Karpas-422 (cell line): ENCODE measurements around the gene MRPL54. TPM values are rescaled to one million over a fixed set of nuclear protein-coding genes. Genes with fewer than 3 reads are reported as not detected.
"Not testable (repeated sequence)": the region's sequence is repeated elsewhere in the genome, so short reads cannot be mapped to it uniquely, and the experiment has no call there.

Source experiments
- DNase-seq: peaks from one replicate; pipeline ENCODE4 v3.0.0-alpha.2; 2015
- H2AFZ ChIP-seq: fragments of 200-600 bp; sonication (generic); 2 replicates; pipeline ENCODE4 v1.6.1; 2014; ENCODE audit warnings: antibody characterized with exemption, low read length, mixed read lengths
- H3K27ac ChIP-seq: fragments of 200-600 bp; sonication (generic); 2 replicates; pipeline ENCODE4 v1.5.1; 2014; ENCODE audit warnings: mild to moderate bottlenecking, low read length, moderate library complexity
- H3K27me3 ChIP-seq: fragments of 200-600 bp; sonication (generic); 2 replicates; pipeline ENCODE4 v1.6.1; 2014; ENCODE audit warnings: low read length, mixed read lengths
- H3K36me3 ChIP-seq: fragments of 200-600 bp; sonication (generic); 2 replicates; pipeline ENCODE4 v1.6.1; 2014; ENCODE audit warnings: low read length, mixed read lengths; ENCODE audit not compliant: insufficient read depth
- H3K4me1 ChIP-seq: fragments of 200-600 bp; sonication (generic); 2 replicates; pipeline ENCODE4 v1.6.1; 2014; ENCODE audit warnings: mild to moderate bottlenecking, low read length, mixed read lengths
- H3K4me2 ChIP-seq: fragments of 200-600 bp; sonication (generic); 2 replicates; pipeline ENCODE4 v1.6.1; 2014; ENCODE audit warnings: low read length, low read depth, mild to moderate bottlenecking; ENCODE audit not compliant: poor library complexity, severe bottlenecking
- H3K4me3 ChIP-seq: fragments of 200-600 bp; sonication (generic); 2 replicates; pipeline ENCODE4 v1.5.1; 2014; ENCODE audit warnings: mild to moderate bottlenecking, antibody characterized with exemption, low read length, mixed read lengths
- H3K79me2 ChIP-seq: fragments of 200-600 bp; sonication (generic); 2 replicates; pipeline ENCODE4 v1.6.1; 2014; ENCODE audit warnings: mild to moderate bottlenecking, low read length, mixed read lengths
- H3K9ac ChIP-seq: fragments of 200-600 bp; sonication (generic); 2 replicates; pipeline ENCODE4 v1.6.0; 2014; ENCODE audit warnings: low read length
- H3K9me2 ChIP-seq: fragments of 200-600 bp; sonication (generic), shearing (Covaris generic); replicated peaks from 2 replicates; pipeline ENCODE4 v1.6.0; 2014; ENCODE audit warnings: mild to moderate bottlenecking, low read length, moderate library complexity; ENCODE audit not compliant: insufficient read depth
- H3K9me3 ChIP-seq: fragments of 300-700, 200-600 bp; sonication (generic); 2 replicates; pipeline ENCODE4 v1.6.1; 2014; ENCODE audit warnings: low read length, mixed read lengths
- H4K20me1 ChIP-seq: fragments of 200-600 bp; sonication (generic); 2 replicates; pipeline ENCODE4 v1.6.1; 2014; ENCODE audit warnings: mild to moderate bottlenecking, antibody characterized with exemption, low read length, low read depth; ENCODE audit not compliant: insufficient read depth
- total RNA-seq: library from RNA; depleted of rRNA; stranded (reverse); fragments of >200 nt; shearing (Covaris generic); gene quantifications from 2 replicates; pipeline ENCODE4 v1.2.3, GENCODE V29; 2014; ENCODE audit warnings: low replicate concordance

MRPL54 gene
- total RNA-seq, 1 experiment from 2014 or later, result 44.2 TPM

DNA sequence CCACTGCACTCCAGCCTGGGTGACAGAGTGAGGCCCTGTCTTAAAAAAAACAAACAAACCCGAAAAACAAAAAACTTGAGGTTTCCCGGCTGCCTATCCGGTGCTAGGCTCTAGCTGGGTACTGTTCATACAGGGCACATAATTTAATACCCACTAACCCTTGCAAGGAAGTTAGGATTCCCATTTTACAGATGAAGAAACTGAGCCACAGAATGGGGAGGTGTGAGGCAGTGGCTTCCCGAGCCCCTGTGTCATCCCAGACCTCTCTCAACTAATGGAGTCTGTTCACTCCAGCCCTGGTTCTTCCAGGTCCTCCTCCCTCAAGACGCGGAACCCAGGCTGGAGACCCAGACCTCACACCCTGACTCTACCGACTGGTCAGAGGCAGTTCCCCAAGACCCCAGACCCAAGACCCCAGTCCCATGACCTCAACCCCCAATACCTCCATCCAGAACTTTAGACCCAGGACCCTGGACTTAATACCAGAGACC is 1.6 kb upstream of the MRPL54 start:
- Histone ChIP-seq H3K36me3 (no peaks in the 10 kb centered on the region), H2AFZ (peak overlapping the region; percentile 91; the same call in 1 of the 2 replicates), H3K27me3 (no peaks in the 10 kb centered on the region), H3K79me2 (peaks cover 25% of the 10 kb centered on the region), H3K9ac (peak overlapping the region; percentile 84), H3K4me3 (peak overlapping the region; percentile 94), H4K20me1 (no peaks in the 10 kb centered on the region), H3K9me3 (no peaks in the 10 kb centered on the region), H3K4me1 (peaks cover 16% of the 10 kb centered on the region), H3K4me2 (peak overlapping the region; percentile 81), H3K9me2 (no peaks in the 10 kb centered on the region), H3K27ac (no peak overlapping the region)
- DNase-seq, result peak; percentile 48

DNA sequence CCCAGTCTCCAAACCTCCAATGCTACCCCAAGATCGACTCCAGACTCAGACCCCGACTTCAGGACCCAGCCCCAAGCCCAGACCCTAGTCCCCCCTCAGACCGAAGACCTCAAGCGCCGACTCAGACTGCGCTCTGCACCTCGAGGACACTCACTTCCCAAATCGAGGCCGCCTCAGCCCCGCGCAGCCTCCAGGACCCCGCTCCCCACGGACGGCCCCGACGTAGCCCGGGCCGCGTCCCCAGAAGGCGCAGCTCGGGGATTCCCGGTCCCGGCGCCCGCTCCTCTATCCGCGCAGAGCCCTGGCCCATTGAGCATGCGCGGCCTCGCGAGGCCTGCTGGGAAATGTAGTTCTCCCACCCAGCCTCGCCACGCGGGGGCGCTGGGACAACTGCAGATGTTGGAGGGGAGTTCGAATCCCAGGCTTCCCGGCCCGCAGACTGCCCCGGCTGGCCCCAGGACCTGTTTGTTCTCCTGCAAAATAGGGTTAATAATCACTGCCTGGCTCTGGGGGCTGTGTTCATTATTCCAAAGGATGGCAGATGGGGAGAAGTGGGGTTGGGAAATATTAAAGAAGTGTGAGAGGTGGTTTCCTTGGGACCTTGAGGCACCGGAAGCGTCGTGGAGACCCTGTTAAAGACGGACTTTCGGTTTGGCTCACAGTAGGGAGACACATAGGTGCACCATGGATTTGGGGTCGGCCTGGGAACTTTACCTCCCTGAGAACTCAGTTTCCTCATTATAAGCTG is 926 bp upstream of the MRPL54 start, which contains the start of gene APBA3:
Gene APBA3 (minus strand): TSS at position 311 of the 748 bp plus-strand sequence. CDS start 1,428 bp downstream, outside the sequence.
- H3K4me2 ChIP-seq, result peak within 1 kb of the TSS; percentile 81
- H2AFZ ChIP-seq, result peak within 1 kb of the TSS; percentile 98
- peak; percentile 96 for DNase-seq
- H3K9me3 ChIP-seq, result no peaks in the 10 kb centered on the region
- peaks cover 16% of the 10 kb centered on the region for H3K4me1 ChIP-seq
- no peaks in the 10 kb centered on the region for H3K36me3 ChIP-seq
- no peaks in the 10 kb centered on the region for H4K20me1 ChIP-seq
- no peaks in the 10 kb centered on the region for H3K27me3 ChIP-seq
- H3K4me3 ChIP-seq, result peak within 1 kb of the TSS; percentile 94
- no peaks in the 10 kb centered on the region for H3K9me2 ChIP-seq
- H3K79me2 ChIP-seq, result peaks cover 25% of the 10 kb centered on the region
- H3K27ac ChIP-seq, result peak within 1 kb of the TSS; percentile 81
- H3K9ac ChIP-seq, result peak within 1 kb of the TSS; percentile 84

DNA sequence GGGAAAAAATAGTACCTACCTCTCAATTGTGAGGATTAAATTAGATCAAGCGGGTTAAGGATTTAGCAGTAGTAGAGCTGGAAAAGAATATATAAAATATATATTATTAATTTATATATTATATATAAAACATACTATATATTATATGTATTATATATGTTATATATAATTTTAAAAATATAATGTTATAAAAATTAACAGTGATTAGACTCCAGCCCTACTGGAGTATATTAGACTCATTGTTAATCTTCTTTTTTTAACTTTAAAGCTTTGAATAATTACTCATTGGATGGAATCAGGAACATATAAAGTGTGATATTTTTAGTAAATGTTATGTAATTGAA is 380 bp upstream of the MRPL54 start:
- peak overlapping the region; percentile 98; the same call in 1 of the 2 replicates for H2AFZ ChIP-seq
- no peaks in the 10 kb centered on the region for H3K36me3 ChIP-seq
- no peaks in the 10 kb centered on the region for H3K9me3 ChIP-seq
- peaks cover 16% of the 10 kb centered on the region for H3K4me1 ChIP-seq
- H3K4me2 ChIP-seq, result peak overlapping the region; percentile 66
- no peak for DNase-seq
- no peaks in the 10 kb centered on the region for H3K9me2 ChIP-seq
- H3K9ac ChIP-seq, result peak overlapping the region; percentile 84
- H4K20me1 ChIP-seq, result no peaks in the 10 kb centered on the region
- H3K4me3 ChIP-seq, result peak overlapping the region; percentile 75
- H3K27me3 ChIP-seq, result no peaks in the 10 kb centered on the region
- H3K27ac ChIP-seq, result peak overlapping the region; percentile 81
- H3K79me2 ChIP-seq, result peaks cover 25% of the 10 kb centered on the region

DNA sequence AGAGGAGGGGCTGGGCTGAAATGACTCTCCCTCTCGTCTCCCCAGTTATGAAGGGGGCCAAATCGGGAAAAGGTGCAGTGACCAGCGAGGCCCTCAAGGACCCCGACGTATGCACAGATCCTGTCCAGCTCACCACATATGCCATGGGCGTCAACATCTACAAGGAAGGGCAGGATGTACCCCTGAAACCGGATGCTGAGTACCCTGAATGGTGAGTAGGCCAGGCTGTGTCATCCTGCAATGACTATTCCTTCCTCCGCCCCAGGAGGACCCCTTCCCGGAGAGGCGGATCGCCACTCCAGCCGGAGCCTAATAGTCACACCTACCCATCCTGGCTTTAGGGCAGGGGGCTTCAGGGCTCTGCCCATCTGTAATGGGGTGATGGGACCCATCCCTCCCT is 2.6 kb downstream of the MRPL54 start:
- no peak overlapping the region for H3K27ac ChIP-seq
- H3K9me3 ChIP-seq, result no peaks in the 10 kb centered on the region
- H3K36me3 ChIP-seq, result no peaks in the 10 kb centered on the region
- no peaks in the 10 kb centered on the region for H3K27me3 ChIP-seq
- H3K9me2 ChIP-seq, result no peaks in the 10 kb centered on the region
- no peak overlapping the region for H3K9ac ChIP-seq
- no peaks in the 10 kb centered on the region for H4K20me1 ChIP-seq
- H3K4me3 ChIP-seq, result no peak overlapping the region
- DNase-seq, result no peak
- peaks cover 18% of the 10 kb centered on the region for H3K79me2 ChIP-seq
- H3K4me1 ChIP-seq, result peaks cover 16% of the 10 kb centered on the region
- no peak overlapping the region for H2AFZ ChIP-seq
- H3K4me2 ChIP-seq, result no peak overlapping the region

DNA sequence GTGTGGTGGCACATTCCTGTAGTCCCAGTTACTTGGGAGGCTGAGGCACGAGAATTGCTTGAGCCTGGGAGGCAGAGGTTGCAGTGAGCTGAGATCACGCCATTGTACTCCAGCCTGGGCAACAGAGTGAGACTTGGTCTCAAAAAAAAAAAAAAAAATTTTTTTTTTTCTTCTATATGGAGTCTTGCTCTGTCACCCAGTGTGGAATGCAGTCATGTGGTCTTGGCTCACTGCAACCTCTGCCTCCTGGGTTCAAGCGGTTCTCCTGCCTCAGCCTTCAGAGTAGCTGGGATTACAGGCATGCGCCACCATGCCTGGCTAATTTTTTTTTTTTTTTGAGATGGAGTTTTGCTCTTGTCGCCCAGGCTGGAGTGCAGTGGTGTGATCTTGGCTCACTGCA is 3.3 kb downstream of the MRPL54 start:
- not testable (repeated sequence) for H4K20me1 ChIP-seq, DNase-seq, H3K4me3 ChIP-seq, H3K9me3 ChIP-seq, H3K27me3 ChIP-seq, H3K4me2 ChIP-seq, H3K27ac ChIP-seq, H2AFZ ChIP-seq, H3K9me2 ChIP-seq, H3K9ac ChIP-seq, H3K36me3 ChIP-seq
- H3K4me1 ChIP-seq, result peaks cover 13% of the 10 kb centered on the region
- H3K79me2 ChIP-seq, result peaks cover 12% of the 10 kb centered on the region

DNA sequence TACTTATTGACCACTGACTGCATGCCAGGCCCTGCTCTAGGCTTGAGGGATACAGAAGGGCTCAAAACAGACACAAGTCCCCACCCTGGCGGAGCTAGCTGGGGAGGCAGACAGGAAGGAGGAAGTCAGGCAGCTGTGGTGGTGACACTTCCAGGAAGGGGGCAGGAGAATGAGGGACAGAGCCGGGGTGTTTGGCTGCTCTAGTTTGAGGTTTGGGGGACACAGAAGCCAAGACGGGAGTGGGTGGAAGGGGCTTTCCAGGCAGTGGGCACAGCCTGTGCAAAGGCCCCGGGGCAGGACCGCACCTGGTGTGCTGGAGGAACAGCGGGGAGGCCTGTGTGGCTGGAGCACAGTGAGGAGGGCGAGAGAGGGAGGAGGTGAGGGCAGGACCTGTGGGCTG is 4.0 kb downstream of the MRPL54 start:
- Histone ChIP-seq H3K9me3 (no peaks in the 10 kb centered on the region), H3K79me2 (peaks cover 5% of the 10 kb centered on the region), H3K27me3 (no peaks in the 10 kb centered on the region), H3K36me3 (no peaks in the 10 kb centered on the region), H2AFZ (no peak overlapping the region), H3K9me2 (no peaks in the 10 kb centered on the region), H3K9ac (no peak overlapping the region), H3K4me1 (peaks cover 10% of the 10 kb centered on the region), H3K27ac (no peak overlapping the region), H4K20me1 (no peaks in the 10 kb centered on the region), H3K4me3 (no peak overlapping the region), H3K4me2 (no peak overlapping the region)
- DNase-seq, result no peak

DNA sequence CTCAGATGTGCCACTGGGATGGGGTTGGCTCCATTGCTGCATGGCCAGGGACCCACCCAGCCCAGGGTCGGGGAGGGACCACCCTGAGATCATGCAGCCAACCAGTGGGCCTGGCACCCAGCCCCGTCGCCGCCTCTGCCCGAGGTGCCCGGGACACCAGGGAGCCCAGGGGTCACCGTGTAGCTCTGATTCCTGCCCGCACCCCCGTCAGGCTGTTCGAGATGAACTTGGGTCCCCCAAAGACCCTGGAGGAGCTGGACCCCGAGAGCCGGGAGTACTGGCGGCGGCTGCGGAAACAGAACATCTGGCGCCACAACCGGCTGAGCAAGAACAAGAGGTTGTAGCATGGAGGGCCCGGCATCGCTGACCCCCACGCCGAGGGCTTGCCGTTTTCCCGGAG is 4.6 kb downstream of the MRPL54 start:
- Histone ChIP-seq H3K36me3 (no peaks in the 10 kb centered on the region), H3K4me2 (no peak overlapping the region), H3K9me3 (no peaks in the 10 kb centered on the region), H3K27ac (no peak overlapping the region), H3K4me1 (peaks cover 6% of the 10 kb centered on the region), H4K20me1 (no peaks in the 10 kb centered on the region), H3K9me2 (no peaks in the 10 kb centered on the region), H3K79me2 (peaks cover 5% of the 10 kb centered on the region), H3K9ac (no peak overlapping the region), H2AFZ (no peak overlapping the region), H3K27me3 (no peaks in the 10 kb centered on the region), H3K4me3 (no peak overlapping the region)
- no peak for DNase-seq

DNA sequence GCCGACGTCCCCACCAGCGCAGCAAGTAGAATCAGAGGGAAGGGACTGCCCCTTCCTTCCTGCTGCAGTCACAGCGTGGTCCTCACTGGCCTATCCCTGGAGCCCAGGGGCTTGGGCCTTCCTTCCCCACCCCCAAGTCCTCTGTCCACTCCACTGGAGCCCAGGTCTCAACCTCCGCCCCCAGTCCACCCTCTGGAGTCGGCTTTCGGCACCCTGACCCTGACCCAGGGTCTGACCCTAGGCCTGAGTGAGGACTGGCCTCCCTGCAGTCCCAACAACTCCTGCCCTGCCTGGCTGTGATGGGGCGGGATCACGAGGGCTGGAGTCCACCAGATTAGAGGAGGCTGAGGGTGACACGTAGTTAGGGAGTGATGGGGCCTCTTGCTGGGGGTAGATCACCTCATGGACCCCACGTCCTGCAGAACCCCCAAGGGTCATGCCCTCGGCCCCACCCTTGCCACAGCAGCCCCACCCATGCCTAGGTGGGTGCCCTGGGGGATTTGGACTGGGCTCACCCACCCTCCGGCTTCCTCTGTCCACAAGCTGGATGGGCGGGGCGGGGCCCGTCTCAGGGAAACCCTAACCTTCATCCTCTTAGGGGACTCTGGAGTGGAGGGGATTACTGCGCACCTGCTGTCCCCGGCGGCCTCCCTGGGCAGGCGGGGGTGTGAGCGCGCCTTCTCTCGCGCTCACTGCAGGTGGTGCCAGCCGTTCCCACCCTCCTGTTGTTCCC is 5.7 kb downstream of the MRPL54 start:
- H3K4me2 ChIP-seq, result no peak overlapping the region
- peaks cover 3% of the 10 kb centered on the region for H3K4me1 ChIP-seq
- H3K27ac ChIP-seq, result no peak overlapping the region
- no peak for DNase-seq
- no peak overlapping the region for H2AFZ ChIP-seq
- H3K9me2 ChIP-seq, result no peaks in the 10 kb centered on the region
- H3K27me3 ChIP-seq, result no peaks in the 10 kb centered on the region
- no peak overlapping the region for H3K9ac ChIP-seq
- peaks cover 3% of the 10 kb centered on the region for H3K79me2 ChIP-seq
- no peaks in the 10 kb centered on the region for H3K36me3 ChIP-seq
- H3K4me3 ChIP-seq, result no peak overlapping the region
- H3K9me3 ChIP-seq, result no peaks in the 10 kb centered on the region
- H4K20me1 ChIP-seq, result no peaks in the 10 kb centered on the region
